ENCODE measurements around the gene CSPG4.

GRCh38 chr15:75723847-75724660, 11.4 kb upstream of the CSPG4 start:
- TF ChIP-seq, protein P1, sequence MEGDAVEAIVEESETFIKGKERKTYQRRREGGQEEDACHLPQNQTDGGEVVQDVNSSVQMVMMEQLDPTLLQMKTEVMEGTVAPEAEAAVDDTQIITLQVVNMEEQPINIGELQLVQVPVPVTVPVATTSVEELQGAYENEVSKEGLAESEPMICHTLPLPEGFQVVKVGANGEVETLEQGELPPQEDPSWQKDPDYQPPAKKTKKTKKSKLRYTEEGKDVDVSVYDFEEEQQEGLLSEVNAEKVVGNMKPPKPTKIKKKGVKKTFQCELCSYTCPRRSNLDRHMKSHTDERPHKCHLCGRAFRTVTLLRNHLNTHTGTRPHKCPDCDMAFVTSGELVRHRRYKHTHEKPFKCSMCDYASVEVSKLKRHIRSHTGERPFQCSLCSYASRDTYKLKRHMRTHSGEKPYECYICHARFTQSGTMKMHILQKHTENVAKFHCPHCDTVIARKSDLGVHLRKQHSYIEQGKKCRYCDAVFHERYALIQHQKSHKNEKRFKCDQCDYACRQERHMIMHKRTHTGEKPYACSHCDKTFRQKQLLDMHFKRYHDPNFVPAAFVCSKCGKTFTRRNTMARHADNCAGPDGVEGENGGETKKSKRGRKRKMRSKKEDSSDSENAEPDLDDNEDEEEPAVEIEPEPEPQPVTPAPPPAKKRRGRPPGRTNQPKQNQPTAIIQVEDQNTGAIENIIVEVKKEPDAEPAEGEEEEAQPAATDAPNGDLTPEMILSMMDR (IDR thresholded peaks at IDR 0.05) = no peak
- no peak for TF ChIP-seq EZH2 (IDR thresholded peaks at IDR 0.05)
